CD4-positive, alpha-beta T cell treated with Interleukin-17A for 4 hours (primary cell): ENCODE measurements around the gene DNAJC12.

Experiments
- DNase-seq: peaks from one replicate; pipeline ENCODE4 v3.0.0-alpha.2; 2020; ENCODE audit warnings: mixed read lengths

The DNAJC12 gene

GRCh38 chr10:67760272-67760671, 77.7 kb downstream of the DNAJC12 start:
- DNase-seq, result no peak
